Left lung (tissue), 10 donors: ENCODE results near the gene ABCB7. TPM values are rescaled to one million over a fixed set of nuclear protein-coding genes. Genes with fewer than 3 reads are reported as not detected.

Experiments
- ATAC-seq: fragments of 200-7000 bp; cut with Tn5 transposase; one replicate; pipeline ENCODE4 v1.9.1; 2020; ENCODE audit warnings: moderate library complexity
- DNase-seq, 4 donors: peaks; one replicate each; pipeline ENCODE4 v3.0.0-alpha.2; 2013 to 2020
- H3K27ac ChIP-seq, 2 donors: fragments of 200-600 bp; sonication (generic) in 1 of 2; one replicate each; pipeline versions ENCODE4 v1.5.0 to v1.8.0; 2020 to 2021
- H3K27me3 ChIP-seq, 2 donors: fragments of 200-600 bp; sonication (generic) in 1 of 2; one replicate each; pipeline versions ENCODE4 v1.5.0 to v1.8.0; 2020 to 2021
- H3K36me3 ChIP-seq, 2 donors: fragments of 200-600 bp; sonication (generic) in 1 of 2; one replicate each; pipeline versions ENCODE4 v1.5.0 to v1.8.0; 2020 to 2021
- H3K4me1 ChIP-seq, 2 donors: fragments of 200-600 bp; one replicate each; pipeline ENCODE4 v1.8.0; 2021
- H3K4me3 ChIP-seq, 2 donors: fragments of 200-600 bp; sonication (generic) in 1 of 2; one replicate each; pipeline versions ENCODE4 v1.5.0 to v1.8.0; 2020 to 2021; ENCODE audit warnings: mild to moderate bottlenecking in 1 of 2
- H3K9me3 ChIP-seq, 2 donors: fragments of 200-600 bp; sonication (generic) in 1 of 2; one replicate each; pipeline versions ENCODE4 v1.5.0 to v1.8.0; 2020 to 2021
- CTCF ChIP-seq, 2 donors: fragments of 200-600 bp; sonication (generic) in 1 of 2; IDR thresholded peaks; one replicate each; pipeline versions ENCODE4 v1.5.0 to v1.8.0; 2021; ENCODE audit warnings: antibody characterized with exemption in 2 of 2
- intact Hi-C, 2 donors: fragments of 100-400 bp; cut with DNase I; formaldehyde crosslinking; loops; one replicate each; pipeline versions ENCODE4 v1.11.2 to v1.14.2; 2022
- polyA plus RNA-seq, 6 donors: library from polyadenylated mRNA; unstranded; fragments of 120-200 nt; gene quantifications; one replicate each; pipeline ENCODE4 v1.2.1, GENCODE V29; 2013; ENCODE audit not compliant: insufficient read length in 6 of 6
- total RNA-seq, 2 donors: library from RNA; stranded (reverse); fragmentation: NEBNext Ultra II Directional; extraction: Animal tissue kit (Norgen Biotek cat#: 25700); gene quantifications; one replicate each; pipeline ENCODE4 v1.2.1, GENCODE V29; 2021
- donor health status: DM: no; HTN: yes; CAD: no.
- donor health status: DM: no; HTN: no; CAD: no.

ABCB7 gene
- total and polyA plus RNA-seq, 8 donors: 22.5 to 38.2 (median 32.0) TPM

DNA sequence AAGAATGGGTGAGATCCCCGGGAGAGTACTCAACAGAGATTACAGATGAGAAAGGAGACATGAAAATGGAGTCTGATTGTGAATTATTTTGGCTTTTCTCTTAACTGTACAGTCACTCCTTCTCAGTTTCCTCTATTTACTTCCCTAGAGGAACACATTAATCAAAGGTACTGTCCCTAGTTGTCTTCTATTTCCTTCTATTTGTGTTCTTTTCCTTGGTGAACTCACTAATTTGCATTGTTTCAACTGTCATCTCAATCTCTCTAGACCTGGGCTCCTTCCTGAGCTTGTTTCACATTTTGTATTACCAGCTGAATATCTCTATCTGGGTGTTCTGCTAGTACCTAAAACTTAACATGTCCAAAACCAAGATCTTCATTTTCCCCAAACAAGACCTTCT, 59.8 kb downstream of the ABCB7 start:
- Histone ChIP-seq H3K27ac (no peak overlapping the region), H3K36me3 (no peaks in the 10 kb centered on the region), H3K9me3 (no peaks in the 10 kb centered on the region), H3K27me3 (no peaks in the 10 kb centered on the region), H3K4me3 (no peak overlapping the region), H3K4me1 (no peaks in the 10 kb centered on the region)
- no peak for ATAC-seq
- intact Hi-C loops: no loop called here
- TF ChIP-seq CTCF (IDR thresholded peaks at IDR 0.05): no peak
- no peak for DNase-seq

GRCh38 chrX:75086731-75087195, 69.3 kb downstream of the ABCB7 start:
- Histone ChIP-seq H3K27me3 (no peaks in the 10 kb centered on the region), H3K27ac (no peak overlapping the region), H3K9me3 (no peaks in the 10 kb centered on the region), H3K4me3 (no peak overlapping the region), H3K36me3 (no peaks in the 10 kb centered on the region), H3K4me1 (no peaks in the 10 kb centered on the region)
- intact Hi-C loops: no loop called here
- DNase-seq (no peak), ATAC-seq (no peak)
- no peak for TF ChIP-seq CTCF (IDR thresholded peaks at IDR 0.05)

GRCh38 chrX:75084757-75085156, 71.3 kb downstream of the ABCB7 start:
- DNase-seq (no peak), ATAC-seq (no peak)
- no peaks in the 10 kb centered on the region for H3K9me3 ChIP-seq
- H3K4me1 ChIP-seq: no peaks in the 10 kb centered on the region
- no peak overlapping the region for H3K27ac ChIP-seq
- H3K36me3 ChIP-seq: no peaks in the 10 kb centered on the region
- intact Hi-C loops: no loop called here
- no peak for TF ChIP-seq CTCF (IDR thresholded peaks at IDR 0.05)
- H3K4me3 ChIP-seq: no peak overlapping the region
- H3K27me3 ChIP-seq: no peaks in the 10 kb centered on the region

GRCh38 chrX:75076429-75076828, 79.7 kb downstream of the ABCB7 start:
- intact Hi-C loops: no loop called here
- DNase-seq (no peak), ATAC-seq (no peak)
- H3K4me1 ChIP-seq: no peaks in the 10 kb centered on the region
- no peak overlapping the region for H3K27ac ChIP-seq
- no peaks in the 10 kb centered on the region for H3K9me3 ChIP-seq
- no peak for TF ChIP-seq CTCF (IDR thresholded peaks at IDR 0.05)
- H3K36me3 ChIP-seq: peaks cover 0 to 5% of the 10 kb centered on the region in 2 donors
- H3K4me3 ChIP-seq: no peak overlapping the region
- H3K27me3 ChIP-seq: no peaks in the 10 kb centered on the region

DNA sequence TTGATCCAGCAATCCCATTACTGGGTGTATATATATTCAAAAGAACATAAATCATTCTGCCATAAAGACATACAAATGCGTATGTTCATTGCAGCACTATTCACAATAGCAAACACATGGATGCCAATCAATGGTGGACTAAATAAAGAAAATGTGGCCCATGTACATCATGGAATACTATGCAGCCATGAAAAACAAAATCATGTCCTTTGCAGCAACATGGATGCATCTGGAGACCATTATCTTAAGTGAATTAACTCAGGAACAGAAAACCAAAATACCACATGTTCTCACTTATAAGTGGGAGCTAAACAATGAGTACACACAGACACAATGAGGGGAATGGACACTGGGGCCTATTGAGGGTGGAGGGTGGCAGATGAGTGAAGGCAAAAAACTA, 81.6 kb downstream of the ABCB7 start:
- no peak for ATAC-seq
- no peak for DNase-seq
- Histone ChIP-seq H3K36me3 (peaks cover 0 to 5% of the 10 kb centered on the region in 2 donors), H3K27ac (no peak overlapping the region), H3K4me3 (no peak overlapping the region), H3K27me3 (no peaks in the 10 kb centered on the region), H3K4me1 (no peaks in the 10 kb centered on the region), H3K9me3 (no peaks in the 10 kb centered on the region)
- no peak for TF ChIP-seq CTCF (IDR thresholded peaks at IDR 0.05)
- intact Hi-C loops: no loop called here
